Measurements from ENCODE around the gene SLC25A11.

- TF ChIP-seq POLR2A (IDR thresholded peaks at IDR 0.05; ENCODE audit: low read depth, low read length) (no peak), FOS (IDR thresholded peaks at IDR 0.05; ENCODE audit: borderline replicate concordance, insufficient read depth, low read length) (no peak)
Observed at GRCh38 chr17:4945944-4946280, 6.1 kb upstream of the SLC25A11 start.
